ENCODE measurements around the gene CYB561D2. TPM values are rescaled to one million over a fixed set of nuclear protein-coding genes. Genes with fewer than 3 reads are reported as not detected.
A peak's percentile ranks its signal among the peaks of the same experiment; 100 is the strongest.

Gene CYB561D2
- total RNA-seq, 1 donor from 2014 or later, result 2.2 TPM

GRCh38 chr3:50322386-50323091, 28.1 kb upstream of the CYB561D2 start, which contains the start of gene HYAL2:
Gene HYAL2 (minus strand): TSS chr3:50322745. CDS start chr3:50320489, 2,256 bp downstream.
- Mint-ChIP-seq H3K4me1 (peaks cover 51% of the 10 kb centered on the region), H3K9me3 (no peaks in the 10 kb centered on the region), H3K27me3 (ENCODE audit: insufficient read depth, low read depth) (peaks cover 4% of the 10 kb centered on the region), H3K27ac (peak within 1 kb of the TSS; percentile 100), H3K4me3 (peak within 1 kb of the TSS; percentile 88), H3K36me3 (peaks cover 17% of the 10 kb centered on the region)
- H4K20me1 ChIP-seq (ENCODE audit: low read depth), result peaks cover 40% of the 10 kb centered on the region
- peaks cover 34% of the 10 kb centered on the region for H3K4me1 ChIP-seq
- peak within 1 kb of the TSS; percentile 91 for H3K9ac ChIP-seq
- H3K27me3 ChIP-seq, result no peaks in the 10 kb centered on the region
- no peak for TF ChIP-seq CTCF (IDR thresholded peaks at IDR 0.05)
- TF ChIP-seq EZH2 (IDR thresholded peaks at IDR 0.05), result no peak
- TF ChIP-seq EZH2phosphoT487 (IDR thresholded peaks at IDR 0.05), result no peak
- peak within 1 kb of the TSS; percentile 99 for H3K27ac ChIP-seq
- peaks cover 35% of the 10 kb centered on the region for H3F3A ChIP-seq (ENCODE audit: low read depth)
- H3K36me3 ChIP-seq, result no peaks in the 10 kb centered on the region
- H3K79me2 ChIP-seq (ENCODE audit: low read depth), result peaks cover 46% of the 10 kb centered on the region
- peak within 1 kb of the TSS; percentile 84 for H3K4me3 ChIP-seq
- H2AFZ ChIP-seq (replicated peaks), result peak within 1 kb of the TSS; percentile 95
- peak within 1 kb of the TSS; percentile 88 for H3K4me2 ChIP-seq
- DNase-seq (ENCODE audit: low spot score), result peak; percentile 61
- no peaks in the 10 kb centered on the region for H3K9me3 ChIP-seq (ENCODE audit: low read depth)

- Mint-ChIP-seq H3K9me3 (no peaks in the 10 kb centered on the region), H3K4me3 (peak overlapping the region; percentile 88), H3K36me3 (peaks cover 16% of the 10 kb centered on the region), H3K4me1 (peaks cover 54% of the 10 kb centered on the region), H3K27me3 (ENCODE audit: insufficient read depth, low read depth) (peaks cover 4% of the 10 kb centered on the region), H3K27ac (peak overlapping the region; percentile 53)
- Histone ChIP-seq H3K4me2 (no peak overlapping the region), H3K4me1 (peaks cover 34% of the 10 kb centered on the region), H3K9me3 (ENCODE audit: low read depth) (no peaks in the 10 kb centered on the region), H3K27me3 (no peaks in the 10 kb centered on the region), H3F3A (ENCODE audit: low read depth) (peaks cover 35% of the 10 kb centered on the region), H3K27ac (no peak overlapping the region), H3K4me3 (no peak overlapping the region), H3K79me2 (ENCODE audit: low read depth) (peaks cover 44% of the 10 kb centered on the region), H3K36me3 (no peaks in the 10 kb centered on the region), H4K20me1 (ENCODE audit: low read depth) (peaks cover 36% of the 10 kb centered on the region), H3K9ac (no peak overlapping the region), H2AFZ (replicated peaks) (no peak overlapping the region)
- TF ChIP-seq EZH2 (IDR thresholded peaks at IDR 0.05) (no peak), CTCF (IDR thresholded peaks at IDR 0.05) (no peak), EZH2phosphoT487 (IDR thresholded peaks at IDR 0.05) (no peak)
- no peak for DNase-seq (ENCODE audit: low spot score)
These were observed 27.5 kb upstream of the CYB561D2 start for GRCh38 chr3:50323092-50323600.

- peaks cover 34% of the 10 kb centered on the region for H4K20me1 ChIP-seq (ENCODE audit: low read depth)
- H3K9me3 ChIP-seq (ENCODE audit: low read depth), result no peaks in the 10 kb centered on the region
- H3K27me3 Mint-ChIP-seq (ENCODE audit: insufficient read depth, low read depth), result peaks cover 4% of the 10 kb centered on the region
- H3F3A ChIP-seq (ENCODE audit: low read depth), result peaks cover 40% of the 10 kb centered on the region
- H3K4me3 ChIP-seq, result no peak overlapping the region
- TF ChIP-seq CTCF (IDR thresholded peaks at IDR 0.05) (no peak), EZH2 (IDR thresholded peaks at IDR 0.05) (no peak), EZH2phosphoT487 (IDR thresholded peaks at IDR 0.05) (no peak)
- H3K4me3 Mint-ChIP-seq, result no peak overlapping the region
- no peaks in the 10 kb centered on the region for H3K36me3 ChIP-seq
- no peak overlapping the region for H3K4me2 ChIP-seq
- peaks cover 37% of the 10 kb centered on the region for H3K4me1 ChIP-seq
- peaks cover 38% of the 10 kb centered on the region for H3K79me2 ChIP-seq (ENCODE audit: low read depth)
- H2AFZ ChIP-seq (replicated peaks), result no peak overlapping the region
- no peaks in the 10 kb centered on the region for H3K27me3 ChIP-seq
- no peak overlapping the region for H3K9ac ChIP-seq
- peaks cover 55% of the 10 kb centered on the region for H3K4me1 Mint-ChIP-seq
- H3K9me3 Mint-ChIP-seq, result no peaks in the 10 kb centered on the region
- DNase-seq (ENCODE audit: low spot score), result no peak
- H3K36me3 Mint-ChIP-seq, result peaks cover 12% of the 10 kb centered on the region
- no peak overlapping the region for H3K27ac Mint-ChIP-seq
- H3K27ac ChIP-seq, result no peak overlapping the region
These were observed 27.0 kb upstream of the CYB561D2 start for GRCh38 chr3:50323614-50324199.
